ENCODE measurements around the gene RCAN1. TPM values are rescaled to one million over a fixed set of nuclear protein-coding genes. Genes with fewer than 3 reads are reported as not detected.
"Not testable (repeated sequence)": the region's sequence is repeated elsewhere in the genome, so short reads cannot be mapped to it uniquely, and the experiment has no call there.

The RCAN1 gene
- total RNA-seq, 1 experiment from 2014 or later: 5.6 TPM

GRCh38 chr21:34604956-34605355 lies 10.0 kb downstream of the RCAN1 start:
- DNase-seq (ENCODE audit: low read depth); in situ Hi-C loops (cut with HindIII; ENCODE audit: low pct_unique_long_range_greater_than_20kb, low sequenced_read_pairs): not testable (repeated sequence)

- DNase-seq (ENCODE audit: low read depth): no peak
- in situ Hi-C loops (cut with HindIII; ENCODE audit: low pct_unique_long_range_greater_than_20kb, low sequenced_read_pairs): no loop called here
Observed at GRCh38 chr21:34604556-34604955, 10.4 kb downstream of the RCAN1 start.

DNA sequence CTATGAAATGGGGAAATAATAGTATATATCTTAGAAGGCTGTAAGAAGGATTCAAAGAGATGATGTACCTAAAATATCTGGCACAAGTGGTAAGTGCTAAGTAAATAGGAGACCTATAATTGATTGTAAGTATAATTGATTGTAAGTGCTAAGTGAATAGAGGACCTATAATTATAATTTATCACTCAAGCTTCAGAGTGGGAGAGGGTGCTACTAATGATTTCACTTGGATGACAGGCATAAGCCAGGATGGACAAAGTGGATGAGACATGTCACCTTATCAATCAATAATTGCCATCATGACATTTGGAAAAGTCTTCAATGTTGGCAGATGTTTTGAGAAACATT lies 11.2 kb downstream of the RCAN1 start:
- in situ Hi-C loops (cut with HindIII; ENCODE audit: low pct_unique_long_range_greater_than_20kb, low sequenced_read_pairs): no loop called here
- DNase-seq (ENCODE audit: low read depth): no peak

- DNase-seq (ENCODE audit: low read depth): peak; percentile 50
- in situ Hi-C loops (cut with HindIII; ENCODE audit: low pct_unique_long_range_greater_than_20kb, low sequenced_read_pairs): no loop called here
Observed at GRCh38 chr21:34603002-34603709, 11.8 kb downstream of the RCAN1 start.

DNA sequence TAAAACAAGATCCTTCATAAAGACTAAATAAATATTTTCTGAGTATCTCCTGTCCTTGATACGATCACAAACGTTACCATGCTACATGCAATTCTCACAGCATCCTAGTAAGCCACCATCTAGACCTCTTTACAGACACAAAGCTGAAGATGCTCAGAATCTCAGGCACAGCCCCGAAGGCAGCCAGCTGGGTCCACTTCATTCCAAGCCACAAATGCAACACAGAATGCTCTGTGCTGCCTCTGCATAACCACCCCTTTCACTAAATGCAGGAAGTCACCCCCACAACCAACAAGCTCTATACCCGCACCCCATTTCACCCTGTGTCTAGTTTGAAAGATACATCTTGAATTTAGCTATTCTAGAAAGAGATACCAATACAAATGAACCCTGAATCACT lies 12.9 kb downstream of the RCAN1 start:
- in situ Hi-C loops (cut with HindIII; ENCODE audit: low pct_unique_long_range_greater_than_20kb, low sequenced_read_pairs): no loop called here
- no peak for DNase-seq (ENCODE audit: low read depth)

GRCh38 chr21:34599534-34600101 lies 15.3 kb downstream of the RCAN1 start:
- no peak for DNase-seq (ENCODE audit: low read depth)
- in situ Hi-C loops (cut with HindIII; ENCODE audit: low pct_unique_long_range_greater_than_20kb, low sequenced_read_pairs): no loop called here

DNA sequence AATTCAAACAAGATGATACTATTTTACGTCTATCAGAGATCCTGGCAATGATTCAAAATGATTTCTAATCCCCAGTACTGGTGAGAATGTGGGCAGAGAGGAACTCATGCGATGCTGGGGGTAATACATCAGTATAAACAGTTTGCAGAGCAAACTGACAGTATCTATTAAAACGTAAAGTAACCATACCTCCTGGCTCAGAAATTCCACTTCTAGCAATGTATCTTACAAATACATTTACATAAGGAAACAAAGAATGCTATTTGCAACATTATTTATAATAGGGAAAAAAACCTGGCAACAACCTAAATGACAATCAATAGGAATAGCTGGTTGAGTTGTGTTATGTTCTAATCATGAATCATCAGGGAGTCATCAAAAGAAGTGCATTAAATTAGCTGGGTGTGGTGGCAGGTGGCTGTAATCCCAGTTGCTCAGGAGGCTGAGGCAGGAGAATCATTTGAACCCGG lies 15.9 kb downstream of the RCAN1 start:
- DNase-seq (ENCODE audit: low read depth): no peak
- in situ Hi-C loops (cut with HindIII; ENCODE audit: low pct_unique_long_range_greater_than_20kb, low sequenced_read_pairs): no loop called here

DNA sequence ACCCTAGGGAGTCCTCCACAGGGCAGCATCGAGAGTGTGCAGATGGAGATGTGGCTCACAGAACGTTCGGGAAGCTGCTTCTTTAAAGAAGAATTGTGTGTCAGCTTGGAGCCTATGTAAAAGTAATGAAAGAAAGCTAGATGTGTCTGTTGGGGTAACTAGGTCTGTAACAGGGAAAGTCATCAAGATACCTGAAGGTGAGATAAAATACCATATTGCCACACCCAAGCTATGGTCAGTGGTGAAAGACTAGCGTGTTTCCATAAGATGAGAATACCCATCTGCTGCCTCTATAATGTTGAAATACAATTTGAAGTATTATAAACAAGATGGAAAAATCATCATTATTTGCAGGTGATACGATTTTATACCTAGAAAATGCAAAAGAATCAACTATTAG lies 17.5 kb downstream of the RCAN1 start:
- in situ Hi-C loops (cut with HindIII; ENCODE audit: low pct_unique_long_range_greater_than_20kb, low sequenced_read_pairs): no loop called here

GRCh38 chr21:34596561-34597271 lies 18.2 kb downstream of the RCAN1 start:
- no peak for DNase-seq (ENCODE audit: low read depth)
- in situ Hi-C loops (cut with HindIII; ENCODE audit: low pct_unique_long_range_greater_than_20kb, low sequenced_read_pairs): no loop called here

More for the DNA sequence above, 17.5 kb downstream of the RCAN1 start:
- no peak for DNase-seq (ENCODE audit: low read depth)

DNA sequence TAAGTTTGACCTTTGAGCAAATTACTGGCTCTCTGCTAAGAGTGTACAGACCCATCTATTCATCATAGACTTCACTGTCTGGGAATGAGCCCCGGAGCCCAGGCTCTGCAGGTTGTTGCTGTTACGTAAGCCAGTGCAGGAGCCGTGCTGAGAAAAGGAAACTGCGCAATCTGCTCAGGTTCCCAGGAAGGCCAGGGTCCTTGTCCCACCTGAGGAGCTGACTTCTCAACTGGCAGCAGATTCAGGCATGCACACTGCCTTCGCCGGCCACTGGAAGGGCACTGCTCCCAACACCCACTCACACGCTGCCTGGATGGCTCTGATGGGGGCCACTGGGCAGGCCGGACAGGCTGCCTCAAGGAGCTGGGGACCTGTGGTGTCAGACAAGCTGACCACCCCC lies 19.5 kb downstream of the RCAN1 start:
- DNase-seq (ENCODE audit: low read depth): no peak
- in situ Hi-C loops (cut with HindIII; ENCODE audit: low pct_unique_long_range_greater_than_20kb, low sequenced_read_pairs): no loop called here

DNA sequence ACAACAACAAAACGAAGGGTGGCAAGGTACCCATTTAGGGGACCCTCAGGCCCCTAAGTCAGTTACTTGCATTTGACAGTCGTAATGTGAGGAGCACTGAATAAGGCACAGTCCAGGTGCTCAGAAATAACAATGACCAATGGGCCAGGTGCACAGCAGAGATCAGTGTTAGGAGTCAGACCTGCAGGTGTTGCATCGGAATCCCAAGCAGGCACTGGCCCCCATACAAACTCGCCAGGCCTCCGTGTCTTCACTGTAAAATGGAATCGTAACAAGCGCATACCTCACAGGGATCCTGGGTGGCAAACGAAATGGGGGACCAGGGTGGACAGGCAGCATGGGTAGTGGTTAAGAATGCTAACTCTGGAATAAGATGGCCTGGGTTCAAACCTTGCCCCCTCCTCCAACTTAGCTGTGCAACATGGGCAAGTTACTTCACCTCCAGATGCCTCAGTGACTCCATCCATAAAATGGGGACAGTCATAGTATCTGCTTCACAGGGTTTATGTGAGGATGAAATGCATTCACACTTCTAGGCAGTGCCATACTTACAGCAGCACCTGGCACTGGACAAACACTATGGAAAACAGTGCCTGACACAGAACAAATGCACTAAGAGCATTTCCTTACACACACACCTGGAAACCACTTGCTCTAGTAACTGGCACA lies 20.2 kb downstream of the RCAN1 start:
- in situ Hi-C loops (cut with HindIII; ENCODE audit: low pct_unique_long_range_greater_than_20kb, low sequenced_read_pairs): no loop called here
- DNase-seq (ENCODE audit: low read depth): no peak

DNA sequence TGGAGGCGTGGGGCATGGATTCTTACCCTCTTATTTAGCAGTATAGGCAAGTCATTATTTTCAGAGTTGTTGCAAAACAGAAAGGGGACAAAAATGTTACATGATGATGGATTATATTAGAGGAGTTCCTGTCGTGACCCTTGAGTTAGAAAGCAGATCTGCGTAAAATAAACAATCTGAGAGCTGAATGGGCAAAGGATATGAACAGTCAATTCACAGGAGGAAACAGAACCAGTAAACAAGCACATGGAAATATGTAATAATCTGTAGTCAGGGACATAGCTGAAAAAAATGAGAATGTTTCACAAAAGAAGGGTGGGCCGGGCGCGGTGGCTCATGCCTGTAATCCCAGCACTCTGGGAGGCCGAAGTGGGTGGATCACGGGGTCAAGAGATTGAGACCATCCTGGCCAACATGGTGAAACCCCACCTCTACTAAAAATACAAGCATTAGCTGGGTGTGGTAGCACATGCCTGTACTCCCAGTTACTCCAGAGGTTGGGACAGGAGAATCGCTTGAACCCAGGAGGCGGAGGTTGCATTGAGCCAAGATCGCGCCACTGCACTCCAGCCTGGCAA lies 20.9 kb downstream of the RCAN1 start:
- DNase-seq (ENCODE audit: low read depth): no peak

GRCh38 chr21:34593423-34593822 lies 21.5 kb downstream of the RCAN1 start:
- no peak for DNase-seq (ENCODE audit: low read depth)
- in situ Hi-C loops (cut with HindIII; ENCODE audit: low pct_unique_long_range_greater_than_20kb, low sequenced_read_pairs): no loop called here

More for the DNA sequence above, 20.9 kb downstream of the RCAN1 start:
- in situ Hi-C loops (cut with HindIII; ENCODE audit: low pct_unique_long_range_greater_than_20kb, low sequenced_read_pairs): no loop called here

- DNase-seq (ENCODE audit: low read depth): no peak
- in situ Hi-C loops (cut with HindIII; ENCODE audit: low pct_unique_long_range_greater_than_20kb, low sequenced_read_pairs): no loop called here
Observed at GRCh38 chr21:34592120-34592955, 22.6 kb downstream of the RCAN1 start.

DNA sequence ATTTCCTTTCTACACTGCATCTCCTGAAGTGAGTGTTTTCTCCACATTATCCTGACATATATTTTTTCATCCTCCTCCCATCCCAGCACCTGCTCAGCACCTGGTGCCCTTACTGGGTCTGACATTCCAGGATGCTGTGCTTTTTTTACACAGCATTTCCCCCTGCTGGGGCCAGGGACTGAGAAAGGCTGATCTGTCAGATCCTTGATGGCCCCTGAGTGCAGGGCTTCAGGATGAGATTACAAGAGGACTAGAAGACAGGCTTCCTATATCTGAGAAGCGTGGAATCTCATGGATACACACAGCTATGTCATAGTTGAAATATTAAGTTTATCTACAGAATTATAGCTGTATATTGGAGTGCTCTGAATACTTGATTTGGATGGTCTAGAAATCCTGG lies 24.4 kb downstream of the RCAN1 start:
- in situ Hi-C loops (cut with HindIII; ENCODE audit: low pct_unique_long_range_greater_than_20kb, low sequenced_read_pairs): no loop called here
- no peak for DNase-seq (ENCODE audit: low read depth)

DNA sequence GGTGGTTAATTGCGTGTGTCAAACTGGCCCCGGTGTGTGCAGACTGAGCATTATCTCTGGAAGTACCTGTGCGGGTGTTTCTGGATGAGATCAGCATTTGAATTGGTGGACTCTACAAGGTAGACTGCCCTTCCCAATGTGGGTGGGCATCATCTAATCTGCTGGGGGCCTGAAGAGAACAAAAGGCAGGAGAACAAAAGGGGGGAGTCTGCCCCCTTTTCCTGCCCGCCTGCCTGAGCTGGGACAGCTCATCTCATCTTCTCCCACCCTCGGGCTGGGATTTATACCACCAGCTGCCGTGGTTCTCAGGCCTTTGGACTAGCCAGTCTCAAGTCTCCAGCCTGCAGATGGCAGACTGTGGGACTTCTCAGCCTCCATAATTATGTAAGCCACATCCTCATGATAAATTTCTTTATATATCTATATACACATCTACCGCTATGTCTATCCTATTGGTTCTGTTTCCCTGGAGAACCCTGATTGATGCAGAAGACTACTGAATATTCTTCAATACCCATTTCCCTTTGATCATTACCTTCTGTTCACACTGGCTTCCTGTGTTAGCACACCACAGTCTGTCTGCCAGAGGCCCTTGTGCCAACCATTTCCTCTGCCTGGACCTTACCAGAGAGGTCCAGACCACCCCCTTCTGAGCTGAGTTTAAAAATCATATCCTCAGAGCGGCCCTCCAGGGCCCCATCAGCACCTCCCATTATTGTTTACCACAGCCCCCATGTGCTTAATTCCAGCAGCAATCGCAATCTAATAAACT lies 25.2 kb downstream of the RCAN1 start:
- no peak for DNase-seq (ENCODE audit: low read depth)
- in situ Hi-C loops (cut with HindIII; ENCODE audit: low pct_unique_long_range_greater_than_20kb, low sequenced_read_pairs): no loop called here

GRCh38 chr21:34583926-34584563 lies 30.9 kb downstream of the RCAN1 start:
- DNase-seq (ENCODE audit: low read depth): no peak
- in situ Hi-C loops (cut with HindIII; ENCODE audit: low pct_unique_long_range_greater_than_20kb, low sequenced_read_pairs): no loop called here
